IPS-NIHi11 (cell line): ENCODE measurements around the gene TMEM130.

Source experiments
- DNase-seq: peaks from one replicate; pipeline ENCODE4 v3.0.0; 2012; ENCODE audit warnings: mixed read lengths, low spot score

The TMEM130 gene

DNA sequence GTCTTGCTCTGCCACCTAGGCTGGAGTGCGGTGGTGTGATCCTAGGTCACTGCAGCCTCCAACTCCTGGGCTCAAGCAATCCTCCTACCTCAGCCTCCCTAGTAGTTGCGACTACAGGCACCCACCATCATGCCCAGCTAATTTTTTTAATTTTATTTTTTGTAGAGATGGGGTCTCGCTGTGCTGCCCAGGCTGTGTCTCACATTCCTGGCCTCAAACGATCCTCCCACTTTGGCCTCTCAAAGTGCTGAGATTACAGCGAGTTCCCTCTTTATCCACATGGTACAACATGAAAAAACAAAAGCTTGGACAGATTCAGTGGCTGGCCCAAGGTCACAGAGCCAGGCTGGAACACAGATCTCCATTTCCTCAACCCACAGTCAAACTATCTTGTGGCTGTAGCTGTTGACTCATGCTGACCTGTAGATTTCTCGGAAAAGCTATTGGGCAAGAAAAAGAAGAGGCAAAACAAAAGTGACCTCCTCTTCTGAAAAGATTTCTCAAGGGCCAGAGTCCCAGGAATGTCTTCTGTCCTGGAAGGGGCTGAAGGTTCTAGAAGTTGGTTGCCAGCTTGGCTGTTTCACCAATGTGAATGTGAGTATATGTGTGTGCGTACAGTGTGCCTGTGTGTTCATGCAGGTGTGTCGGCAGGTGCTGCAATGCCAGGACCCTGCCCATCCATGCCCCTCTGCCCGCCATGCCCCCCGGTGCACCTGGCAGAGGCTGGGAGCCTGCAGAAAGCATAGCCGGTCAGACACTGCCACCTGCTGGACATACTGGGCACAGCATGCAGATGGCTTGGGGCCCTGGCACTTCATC lies 28.4 kb downstream of the TMEM130 start:
- DNase-seq: peak; percentile 84

DNA sequence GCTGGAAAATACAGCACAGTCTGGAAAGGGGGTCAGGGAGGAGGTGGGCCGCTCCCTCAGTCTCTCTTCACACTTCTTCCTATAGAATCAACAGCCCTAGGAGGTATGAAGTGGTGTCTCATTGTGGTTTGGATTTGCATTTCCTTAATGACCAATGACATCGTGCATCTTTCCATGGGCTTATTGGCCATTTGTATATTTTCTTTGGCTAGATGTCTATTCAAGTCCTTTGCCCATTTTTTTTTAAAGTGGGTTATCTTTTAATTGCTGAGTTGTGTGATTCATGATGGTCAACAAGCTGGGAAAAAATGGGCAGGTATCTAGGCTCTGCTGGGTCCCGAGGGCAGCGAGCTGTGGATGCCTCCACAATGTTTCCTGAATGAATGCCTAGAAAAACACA lies 29.1 kb downstream of the TMEM130 start:
- no peak for DNase-seq

DNA sequence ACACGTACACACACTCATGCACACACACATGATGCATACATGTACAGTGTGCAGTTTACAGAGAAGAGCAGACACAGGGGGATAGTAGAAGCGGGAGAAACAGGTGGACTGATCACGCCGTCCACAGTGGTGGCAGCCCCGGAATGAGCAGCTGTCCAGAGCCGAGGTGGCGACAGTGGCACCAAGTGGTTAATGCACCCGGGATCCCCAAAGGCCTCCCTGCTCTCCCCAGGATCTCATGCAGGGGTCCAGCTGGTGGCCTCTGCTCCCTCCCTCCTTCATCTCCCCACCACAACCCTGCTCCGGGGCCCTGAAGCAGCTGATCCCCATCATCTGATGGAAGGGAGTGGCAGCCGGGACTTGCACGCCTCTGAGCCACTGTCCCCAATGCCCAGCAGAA lies 29.7 kb downstream of the TMEM130 start:
- no peak for DNase-seq

DNA sequence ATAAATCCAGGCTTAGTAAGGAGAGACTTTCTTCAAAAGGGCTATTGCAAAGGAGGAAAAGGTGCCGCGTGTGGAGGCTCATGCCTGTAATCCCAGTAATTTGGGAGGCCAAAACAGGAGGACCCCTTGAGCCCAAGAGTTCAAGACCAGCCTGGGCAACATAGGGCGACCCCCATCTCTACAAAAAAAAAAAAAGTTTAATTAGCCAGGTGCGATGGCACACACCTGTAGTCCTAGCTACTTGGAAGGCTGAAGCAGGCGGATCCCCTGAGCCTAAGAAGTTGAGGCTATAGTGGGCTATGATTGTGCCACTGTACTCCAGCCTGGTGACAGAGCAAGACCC lies 32.2 kb downstream of the TMEM130 start:
- DNase-seq: no peak

DNA sequence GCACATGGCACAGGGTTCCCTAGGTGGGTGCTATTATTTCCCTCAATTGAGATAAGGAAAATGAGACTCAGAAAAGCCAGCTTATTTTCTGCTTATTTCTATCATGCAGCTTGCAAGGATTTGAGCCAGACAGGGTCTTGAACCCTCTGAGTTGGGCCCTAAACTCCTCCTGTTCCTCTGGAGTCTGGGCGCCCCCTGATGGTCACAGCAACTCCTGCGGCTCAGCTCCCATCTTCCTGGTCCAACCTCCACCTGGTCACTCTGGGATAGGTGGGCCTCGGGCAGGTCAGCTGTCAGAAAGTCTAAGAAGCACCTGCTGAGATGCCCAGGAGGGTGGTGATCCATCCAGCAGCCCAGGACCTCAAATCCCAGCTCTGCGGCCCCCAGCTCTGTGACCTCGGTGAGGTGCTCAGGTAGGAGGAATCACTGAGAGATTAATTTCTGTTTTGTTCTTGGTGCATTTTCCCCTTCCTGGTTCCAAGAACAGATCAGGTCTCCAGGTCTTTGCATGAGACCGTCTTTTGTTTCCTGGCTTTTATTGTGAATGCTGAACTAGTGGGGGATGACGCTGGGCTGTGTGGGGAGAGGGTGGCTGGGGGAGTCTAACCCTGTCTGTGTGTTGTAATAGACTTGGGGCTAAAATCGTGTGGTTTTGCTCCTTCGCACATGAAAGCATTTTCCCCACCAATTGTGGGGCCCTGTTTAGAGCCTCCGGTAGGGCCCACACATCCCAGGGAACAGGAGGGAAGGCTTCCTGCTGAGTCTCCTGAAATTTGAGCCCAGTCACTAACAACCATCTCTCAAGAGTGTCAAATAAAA lies 32.8 kb downstream of the TMEM130 start:
- DNase-seq: peak; percentile 80

DNA sequence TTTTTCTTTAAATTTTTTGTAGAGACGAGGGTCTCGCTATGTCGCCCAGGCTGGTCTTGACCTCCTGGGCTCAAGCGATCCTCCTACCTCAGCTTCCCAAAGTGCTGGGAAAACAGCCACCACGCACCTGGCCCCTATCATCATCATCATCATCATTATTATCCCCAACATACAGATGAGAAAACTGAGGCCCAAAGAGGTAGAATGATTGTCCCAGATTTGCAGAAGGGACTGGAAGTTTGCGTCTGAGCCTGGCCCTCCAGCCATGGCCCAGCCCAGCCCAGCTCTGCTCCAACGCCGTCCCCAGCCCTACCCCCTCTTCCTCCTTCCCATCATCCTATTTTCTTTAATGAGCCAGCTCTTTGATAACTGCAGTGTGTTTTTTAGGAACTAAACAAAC lies 34.9 kb downstream of the TMEM130 start:
- no peak for DNase-seq

DNA sequence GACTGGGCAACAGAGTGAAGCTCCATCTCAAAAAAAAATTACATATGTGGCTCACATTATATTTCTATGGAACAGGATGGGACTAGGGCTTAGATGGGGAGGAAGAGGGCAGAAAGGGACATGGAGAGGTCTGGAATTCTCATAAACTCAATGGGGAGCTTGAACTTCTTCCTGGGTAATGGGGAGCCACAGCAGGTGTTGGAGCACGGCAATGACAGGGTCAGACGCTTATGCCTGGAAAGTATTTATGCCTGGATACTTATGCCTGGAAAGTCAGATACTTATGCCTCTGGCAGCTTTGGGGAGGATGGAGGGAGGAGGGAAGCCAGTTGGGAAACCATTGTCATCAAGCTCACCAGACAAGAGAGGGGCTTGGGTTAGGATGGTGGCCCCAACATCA lies 36.8 kb downstream of the TMEM130 start:
- DNase-seq: no peak

DNA sequence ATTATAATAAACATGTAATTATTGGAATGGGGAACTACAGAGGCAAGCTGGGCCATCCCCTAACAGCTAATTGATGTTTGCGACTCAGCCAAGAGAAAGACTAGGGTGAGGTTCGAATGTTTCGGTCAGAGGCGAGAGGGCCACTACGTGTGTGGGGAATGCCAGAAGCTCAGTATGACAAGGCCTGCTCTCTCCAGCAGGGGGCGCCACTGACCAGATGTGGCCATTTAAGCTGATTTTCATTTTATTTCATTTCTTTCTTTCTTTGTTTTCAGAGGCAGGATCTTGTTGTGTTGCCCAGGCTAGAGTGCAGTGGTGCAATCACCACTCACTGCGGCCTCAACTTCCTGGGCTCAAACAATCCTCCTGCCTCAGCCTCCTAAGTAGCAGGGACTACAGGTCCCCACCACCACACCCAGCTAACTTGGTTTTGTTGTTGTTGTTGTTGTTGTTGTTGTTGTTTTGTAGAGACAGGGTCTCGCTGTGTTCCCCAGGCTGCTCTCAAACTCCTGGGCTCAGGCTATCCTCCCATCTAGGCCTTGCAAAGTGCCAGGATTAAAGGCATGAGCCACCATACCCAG lies 38.1 kb downstream of the TMEM130 start:
- no peak for DNase-seq

DNA sequence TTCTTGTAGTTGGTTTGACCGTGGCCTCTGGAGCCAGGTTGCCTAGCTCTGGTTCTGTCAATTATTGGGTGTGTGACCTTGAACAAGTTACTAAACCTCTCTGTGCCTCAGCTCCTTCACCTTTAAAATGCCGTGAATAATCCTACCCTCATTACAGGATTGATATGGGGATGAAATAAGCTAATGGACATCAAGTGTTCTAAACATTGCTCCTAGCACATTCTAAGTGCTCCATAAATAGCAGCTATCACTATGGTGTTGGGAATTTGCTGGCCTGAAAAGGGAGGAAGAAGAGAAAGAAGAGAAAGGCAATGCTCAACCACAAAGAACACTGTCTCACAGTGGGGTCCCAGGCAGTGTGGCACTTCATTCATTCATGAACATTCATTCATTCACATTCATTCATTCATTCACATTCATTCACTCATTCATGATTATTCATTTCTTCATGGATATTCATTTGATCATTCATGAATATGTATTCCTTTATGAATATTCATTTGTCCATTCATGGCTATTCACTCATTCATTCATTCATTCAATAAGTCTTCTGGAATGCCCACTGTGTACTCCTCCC lies 38.8 kb downstream of the TMEM130 start:
- no peak for DNase-seq

DNA sequence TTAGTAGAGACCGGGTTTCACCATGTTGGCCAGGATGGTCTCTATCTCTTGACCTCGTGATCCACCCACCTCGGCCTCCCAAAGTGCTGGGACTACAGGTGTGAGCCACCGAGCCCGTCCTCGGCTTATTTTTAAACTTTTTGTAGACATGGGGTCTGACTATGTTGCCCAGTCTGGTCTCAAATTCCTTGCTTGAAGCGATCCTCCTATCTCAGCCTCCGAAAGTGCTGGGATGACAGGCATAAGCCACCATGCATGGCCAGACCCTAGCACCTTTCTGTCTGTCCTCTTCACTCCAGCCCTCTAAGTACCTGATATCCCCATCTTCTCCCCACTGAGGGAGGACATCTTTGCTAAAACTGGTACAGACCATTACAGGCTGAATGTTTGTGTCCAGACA lies 41.4 kb downstream of the TMEM130 start:
- DNase-seq: no peak

DNA sequence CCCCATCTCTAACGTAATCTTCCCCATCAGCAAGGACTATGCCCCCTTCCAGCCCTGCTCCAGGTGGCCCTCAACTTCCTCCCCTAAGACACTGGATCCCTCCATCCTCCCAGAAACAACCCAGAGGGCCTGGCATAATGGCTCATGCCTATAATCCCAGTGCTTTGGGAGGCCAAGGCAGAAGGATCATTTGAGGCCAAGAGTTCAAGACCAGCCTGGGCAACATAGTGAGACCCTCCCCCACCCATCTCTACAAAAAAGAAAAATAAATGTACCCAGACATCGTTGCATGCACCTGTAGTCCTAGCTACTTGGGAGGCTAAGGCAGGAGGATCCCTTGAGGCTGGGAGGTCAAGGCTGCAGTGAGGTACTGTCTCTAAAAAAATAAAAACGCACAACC lies 42.6 kb downstream of the TMEM130 start:
- DNase-seq: no peak

DNA sequence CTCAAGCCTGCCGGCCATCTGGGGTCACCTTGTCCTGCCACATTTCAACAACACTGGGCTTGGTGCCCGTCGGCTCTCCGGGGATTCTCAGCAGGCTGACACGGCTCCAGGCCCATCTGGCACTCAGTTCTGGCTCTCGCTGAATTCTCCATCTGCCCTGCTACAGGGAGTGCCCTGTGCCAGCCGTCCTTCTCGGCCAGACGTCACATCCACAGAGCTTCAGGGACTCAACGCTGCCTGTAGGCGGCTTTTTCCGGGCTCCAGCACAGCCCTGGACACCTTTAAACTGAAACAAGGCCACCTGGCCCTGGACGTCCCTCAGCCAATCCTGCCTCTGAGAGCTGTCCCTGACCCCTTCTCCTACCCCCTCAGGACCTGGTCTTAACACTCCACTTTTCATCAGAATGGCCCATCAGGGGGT lies 43.0 kb downstream of the TMEM130 start:
- DNase-seq: peak; percentile 44

DNA sequence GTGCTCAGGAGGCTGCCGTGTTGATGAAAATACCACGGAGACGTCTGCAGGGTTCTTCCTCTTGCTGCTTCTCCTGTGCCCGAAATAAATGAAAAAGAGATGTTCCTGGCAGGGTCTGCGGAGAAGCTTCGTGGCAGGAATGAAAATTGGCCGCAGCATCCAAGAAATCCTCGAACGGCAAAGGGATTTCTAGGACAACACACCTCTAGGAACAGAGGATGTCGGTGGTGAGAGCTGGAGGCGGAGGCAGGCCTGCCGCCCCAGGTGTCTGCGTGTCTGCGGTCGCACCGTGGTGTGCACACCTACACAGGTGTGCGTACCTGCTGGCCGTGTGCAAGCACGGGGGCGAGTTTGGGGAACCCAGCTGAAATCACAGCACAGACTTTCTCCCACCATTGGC lies 43.4 kb downstream of the TMEM130 start:
- no peak for DNase-seq

DNA sequence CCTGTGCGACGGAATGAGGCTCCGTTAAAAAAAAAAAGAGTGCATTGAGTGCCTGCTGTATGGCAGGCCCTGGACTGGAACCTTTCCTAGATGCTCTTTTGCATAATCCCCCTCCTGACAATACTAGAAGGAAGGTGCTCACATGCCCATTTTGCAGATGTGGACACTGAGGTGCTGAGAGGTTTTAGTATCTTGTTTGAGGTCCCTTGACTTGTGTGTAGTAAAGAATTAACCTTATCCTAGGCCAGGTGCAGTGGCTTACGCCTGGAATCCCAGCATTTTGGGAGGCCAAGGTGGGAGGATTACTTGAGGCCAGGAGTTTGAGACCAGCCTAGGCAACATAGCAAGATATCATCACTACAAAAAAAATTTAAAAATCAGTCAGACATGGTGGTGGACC lies 46.6 kb downstream of the TMEM130 start:
- no peak for DNase-seq

DNA sequence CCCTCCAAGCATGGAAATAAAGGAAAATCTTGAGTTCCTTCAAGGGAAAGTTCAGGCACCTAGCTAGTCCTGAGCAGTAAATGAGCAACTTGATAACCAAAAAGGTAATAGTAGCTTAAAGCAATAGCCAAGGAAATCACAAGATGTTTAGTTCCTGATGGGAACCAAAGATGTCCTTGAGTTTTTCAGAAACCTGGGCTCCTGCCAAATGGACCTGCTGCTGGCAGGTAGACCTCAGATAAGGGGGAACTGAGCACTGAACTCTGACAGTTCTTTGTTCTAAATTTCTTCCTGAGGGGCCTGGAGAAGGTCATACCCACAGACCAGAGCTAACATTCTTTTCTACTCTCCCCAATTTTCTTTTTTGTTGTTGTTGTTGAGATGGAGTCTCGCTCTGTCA lies 48.5 kb downstream of the TMEM130 start:
- no peak for DNase-seq

DNA sequence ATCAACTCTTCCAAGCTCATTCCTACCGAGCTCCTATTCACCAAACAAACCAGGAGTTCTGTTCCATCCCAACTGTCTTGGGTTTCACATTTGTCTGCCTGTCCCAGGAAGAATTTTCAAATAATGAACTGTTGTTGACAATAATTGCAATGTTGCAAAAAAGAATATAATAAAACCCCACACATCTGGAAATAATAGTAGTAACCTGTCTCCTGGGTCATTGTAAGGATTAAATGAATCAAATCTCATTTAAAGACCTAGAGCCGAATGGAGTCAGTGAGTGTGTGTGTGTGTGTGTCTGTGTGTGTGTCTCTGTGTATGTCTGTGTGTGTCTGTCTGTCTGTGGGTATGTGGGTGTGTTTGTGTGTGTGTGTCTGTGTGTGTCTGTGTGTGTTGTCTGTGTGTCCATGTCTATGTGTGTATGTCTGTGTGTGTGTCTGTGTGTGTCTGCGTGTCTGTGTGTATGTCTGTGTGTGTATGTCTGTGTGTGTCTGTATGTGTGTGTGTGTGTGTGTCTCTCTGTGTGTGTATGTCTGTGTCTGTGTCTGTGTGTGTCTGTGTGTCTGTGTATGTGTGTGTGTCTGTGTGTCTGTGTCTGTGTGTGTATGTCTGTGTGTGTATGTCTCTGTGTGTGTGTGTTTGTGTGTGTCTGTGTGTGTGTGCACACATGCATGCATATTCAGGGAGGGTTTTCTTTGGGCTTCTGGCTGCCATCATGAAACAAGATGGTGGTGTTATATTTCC lies 52.7 kb downstream of the TMEM130 start:
- DNase-seq: no peak

DNA sequence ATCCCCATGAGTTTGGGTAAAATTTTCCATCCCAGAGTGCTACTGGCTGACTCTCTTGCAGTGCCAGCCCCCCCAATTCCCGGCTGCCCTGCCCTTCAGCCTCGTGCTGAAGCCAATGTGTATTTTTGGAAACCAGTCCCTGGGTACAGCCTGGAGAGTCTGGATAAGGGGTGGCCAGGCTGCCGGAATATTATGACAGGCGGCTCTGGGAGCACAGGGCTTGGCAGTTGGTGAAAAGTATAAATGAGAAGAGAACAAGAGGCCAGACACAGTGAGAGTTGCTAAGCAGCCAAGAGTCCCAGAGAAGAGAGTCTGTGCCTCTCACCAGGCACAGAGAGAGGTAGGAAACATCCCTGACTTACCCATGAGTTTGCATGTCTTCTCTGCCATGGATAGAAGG lies 53.6 kb downstream of the TMEM130 start:
- DNase-seq: no peak

DNA sequence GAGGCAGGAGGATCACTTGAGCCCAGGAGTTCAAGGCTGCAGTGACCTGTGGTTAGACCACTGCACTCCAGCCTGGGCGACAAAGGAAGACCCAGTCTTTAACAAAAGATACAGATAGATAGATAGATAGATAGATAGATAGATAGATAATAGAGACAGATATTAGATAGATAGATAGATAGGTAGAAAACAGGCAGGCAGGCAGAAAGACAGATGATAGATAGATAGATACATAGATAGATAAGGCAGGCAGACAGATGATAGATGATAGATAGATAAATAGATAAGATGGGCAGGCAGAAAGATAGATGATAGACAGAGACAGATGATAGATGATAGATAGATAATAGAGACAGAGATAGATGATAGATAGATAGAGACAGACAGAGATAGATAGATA lies 54.5 kb downstream of the TMEM130 start:
- DNase-seq: no peak

DNA sequence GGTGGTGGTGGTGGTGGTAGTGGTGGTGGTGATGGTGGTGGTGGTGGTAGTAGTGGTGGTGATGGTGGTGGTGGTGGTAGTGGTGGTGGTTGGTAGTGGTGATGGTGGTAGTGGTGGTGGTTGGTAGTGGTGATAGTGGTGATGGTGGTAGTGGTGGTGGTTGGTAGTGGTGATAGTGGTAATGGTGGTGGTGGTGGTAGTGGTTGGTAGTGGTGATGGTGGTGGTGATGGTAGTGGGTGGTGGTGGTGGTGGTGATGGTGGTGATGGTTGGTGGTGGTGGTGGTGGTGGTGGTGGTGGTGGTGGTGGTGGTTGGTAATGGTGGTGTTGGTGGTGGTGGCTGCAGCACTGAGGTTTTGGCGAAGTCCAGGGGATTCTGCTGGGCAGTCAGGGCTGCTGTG lies 58.5 kb downstream of the TMEM130 start:
- no peak for DNase-seq

DNA sequence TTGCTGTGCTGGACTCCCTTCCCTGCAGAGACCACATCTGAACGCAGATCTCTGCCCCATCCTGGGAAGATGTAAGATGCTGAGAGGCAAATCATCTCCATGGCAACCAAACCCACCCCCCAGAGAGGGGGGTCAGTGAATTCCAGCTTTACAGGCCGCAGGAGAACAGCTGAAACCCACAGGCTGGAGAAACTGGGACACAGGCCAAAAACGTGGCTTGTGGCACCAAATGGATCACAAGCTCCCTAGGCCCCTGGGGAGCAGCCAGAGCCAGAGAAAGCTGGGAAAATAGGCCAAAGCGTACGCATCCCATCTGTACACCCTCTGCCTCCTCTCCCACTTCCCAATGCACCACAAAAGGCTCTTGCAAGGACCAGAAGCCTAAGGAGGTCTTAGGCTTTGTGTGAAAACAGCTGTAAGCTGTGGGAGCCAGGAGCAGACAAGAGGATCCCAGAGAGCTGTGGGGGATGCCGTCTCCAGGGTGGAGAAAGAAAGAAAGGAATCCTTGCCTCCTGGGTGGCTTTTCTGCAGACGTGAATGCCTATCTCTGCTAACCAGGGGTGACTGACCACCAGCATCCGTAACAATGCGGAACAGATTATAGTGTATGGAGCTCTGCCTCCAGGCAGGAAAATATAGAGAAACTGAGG lies 59.5 kb downstream of the TMEM130 start:
- DNase-seq: no peak

DNA sequence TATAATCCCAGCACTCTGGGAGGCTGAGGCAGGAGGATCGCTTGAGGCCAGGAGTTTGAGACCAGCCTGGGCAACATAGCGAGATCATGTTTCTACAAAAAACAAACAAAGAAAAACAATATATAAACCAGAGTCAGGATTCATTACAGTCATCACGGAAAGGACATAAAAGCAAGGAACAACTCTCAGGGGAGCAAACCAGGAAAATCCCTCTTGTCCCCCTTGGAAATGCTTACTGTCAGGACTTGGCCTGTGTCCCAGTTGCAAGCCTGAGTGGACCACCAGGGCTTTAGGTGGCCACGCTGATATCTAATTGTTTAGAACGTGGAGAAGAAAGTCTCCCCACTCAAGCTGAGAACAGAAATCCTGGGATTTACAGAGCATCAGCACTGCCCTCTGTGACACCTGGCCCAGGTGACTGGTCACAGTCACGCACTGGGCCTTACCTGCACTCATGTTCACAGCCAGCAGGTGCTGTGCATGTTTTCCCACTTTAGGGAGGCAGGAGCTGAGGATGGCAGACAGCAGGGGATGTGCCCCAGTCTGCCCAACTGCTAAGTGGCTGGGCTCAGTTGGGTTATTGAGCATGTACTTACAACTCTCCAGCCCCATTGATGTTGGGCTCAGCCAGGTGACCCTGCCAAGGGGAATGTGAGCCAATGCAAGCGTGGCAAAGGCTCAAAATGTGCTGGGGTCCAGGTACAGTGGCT lies 60.9 kb downstream of the TMEM130 start:
- DNase-seq: no peak
